Measurements from ENCODE around the gene PSMB11. TPM values are rescaled to one million over a fixed set of nuclear protein-coding genes. Genes with fewer than 3 reads are reported as not detected.
A peak's percentile ranks its signal among the peaks of the same experiment; 100 is the strongest.
"Not testable (repeated sequence)": the region's sequence is repeated elsewhere in the genome, so short reads cannot be mapped to it uniquely, and the experiment has no call there.

Gene PSMB11
- under 0.01 TPM for total RNA-seq

GRCh38 chr14:23042162-23042965 lies at the start of gene PSMB11:
Gene PSMB11 (plus strand): TSS chr14:23042212. CDS start chr14:23042226, 14 bp downstream.
- FAIRE-seq: no peak
- DNase-seq (ENCODE audit: low spot score in 2 of 2): no peak

GRCh38 chr14:22993517-22993916 lies 48.5 kb upstream of the PSMB11 start:
- no peak for DNase-seq (ENCODE audit: low spot score in 2 of 2)
- no peak for FAIRE-seq

GRCh38 chr14:22994762-22995275 lies 47.2 kb upstream of the PSMB11 start:
- DNase-seq (ENCODE audit: low spot score in 2 of 2): no peak
- FAIRE-seq: no peak

GRCh38 chr14:22995889-22996625 lies 46.0 kb upstream of the PSMB11 start:
- DNase-seq (ENCODE audit: low spot score in 2 of 2) (no peak), FAIRE-seq (no peak)

- FAIRE-seq (no peak), DNase-seq (ENCODE audit: low spot score in 2 of 2) (no peak)
Measured at GRCh38 chr14:22996768-22997654, 45.0 kb upstream of the PSMB11 start.

- FAIRE-seq: no peak
- no peak for DNase-seq (ENCODE audit: low spot score in 2 of 2)
Measured at GRCh38 chr14:22997676-22998323, 44.2 kb upstream of the PSMB11 start.

- FAIRE-seq: no peak
- no peak for DNase-seq (ENCODE audit: low spot score in 2 of 2)
Measured at GRCh38 chr14:22998329-22999012, 43.5 kb upstream of the PSMB11 start.

- DNase-seq (ENCODE audit: low spot score in 2 of 2) (no peak), FAIRE-seq (no peak)
Measured at GRCh38 chr14:23000860-23001259, 41.2 kb upstream of the PSMB11 start.

- FAIRE-seq (no peak), DNase-seq (ENCODE audit: low spot score in 2 of 2) (no peak)
Measured at GRCh38 chr14:23002592-23002991, 39.4 kb upstream of the PSMB11 start.

- not testable (repeated sequence) for FAIRE-seq; DNase-seq (ENCODE audit: low spot score in 2 of 2)
Measured at GRCh38 chr14:23004274-23004673, 37.7 kb upstream of the PSMB11 start.

GRCh38 chr14:23005451-23006187 lies 36.4 kb upstream of the PSMB11 start:
- FAIRE-seq: no peak
- DNase-seq (ENCODE audit: low spot score in 2 of 2): no peak

GRCh38 chr14:23006188-23006534 lies 35.9 kb upstream of the PSMB11 start:
- no peak for DNase-seq (ENCODE audit: low spot score in 2 of 2)
- FAIRE-seq: no peak

- FAIRE-seq (peak; percentile 64), DNase-seq (ENCODE audit: low spot score in 2 of 2) (peak; percentile 90 to 92)
Measured at GRCh38 chr14:23006544-23007419, 35.2 kb upstream of the PSMB11 start.

- FAIRE-seq (no peak), DNase-seq (ENCODE audit: low spot score in 2 of 2) (no peak)
Measured at GRCh38 chr14:23008831-23009230, 33.2 kb upstream of the PSMB11 start.

GRCh38 chr14:23009483-23009938 lies 32.5 kb upstream of the PSMB11 start:
- DNase-seq (ENCODE audit: low spot score in 2 of 2): no peak
- FAIRE-seq: no peak

- no peak for FAIRE-seq
- DNase-seq (ENCODE audit: low spot score in 2 of 2): peak; percentile 80 to 82
Measured at GRCh38 chr14:23009939-23010726, 31.9 kb upstream of the PSMB11 start, which contains the start of gene C14orf93. Gene C14orf93 (minus strand): TSS chr14:23010143. CDS start chr14:22999023, 11,120 bp downstream.
